Esophagus muscularis mucosa (tissue), 3 donors: ENCODE data around the gene PRKAR1B.

Experiments used
- CTCF ChIP-seq, 3 experiments: fragments of 200-600 bp in 2 of 3; fragments of 450-650 bp in 1 of 3; sonication (generic) in 2 of 3; IDR thresholded peaks; one replicate each; pipeline ENCODE4 v1.5.1; 2017 to 2019; ENCODE audit warnings: antibody characterized with exemption in 3 of 3, mild to moderate bottlenecking in 2 of 3, moderate library complexity in 1 of 3
- POLR2A ChIP-seq: fragments of 450-650 bp; IDR thresholded peaks from one replicate; pipeline ENCODE4 v1.6.1; 2017; ENCODE audit warnings: antibody characterized with exemption, moderate library complexity, mild to moderate bottlenecking, low read depth

GRCh38 chr7:632831-633210 lies 94.3 kb downstream of the PRKAR1B start:
- TF ChIP-seq POLR2A, result no peak
- TF ChIP-seq CTCF (IDR thresholded peaks at IDR 0.05), result no peak
